ENCODE measurements around the gene APOL5.

- TF ChIP-seq CTCF (IDR thresholded peaks at IDR 0.05; ENCODE audit: low read length) = no peak
- no peak for TF ChIP-seq EZH2 (IDR thresholded peaks at IDR 0.05; ENCODE audit: borderline replicate concordance, low read length)
These were observed 22.5 kb upstream of the APOL5 start for GRCh38 chr22:35695202-35695601.
